Measurements from ENCODE around the gene RMDN2. TPM values are rescaled to one million over a fixed set of nuclear protein-coding genes. Genes with fewer than 3 reads are reported as not detected.
"Not testable (repeated sequence)": the region's sequence is repeated elsewhere in the genome, so short reads cannot be mapped to it uniquely, and the experiment has no call there.

RMDN2 gene
- total and polyA plus RNA-seq, 3 experiments from 2014 or later, result 4.1 to 6.3 (median 4.2) TPM

GRCh38 chr2:37984589-37984988 is 59.5 kb downstream of the RMDN2 start:
- Mint-ChIP-seq H3K27me3 (peaks cover 0 to 4% of the 10 kb centered on the region in 2 donors), H3K9me3 (no peaks in the 10 kb centered on the region), H3K4me3 (no peak overlapping the region), H3K36me3 (peaks cover 0 to 5% (median 0%) of the 10 kb centered on the region in 3 donors), H3K4me1 (peaks cover 0 to 5% (median 0%) of the 10 kb centered on the region in 3 donors), H3K27ac (no peak overlapping the region)
- H3K27ac ChIP-seq (ENCODE audit: low read depth, low read length), result no peak overlapping the region
- no peaks in the 10 kb centered on the region for H3K4me1 ChIP-seq (ENCODE audit: insufficient read depth, low read length)
- no peaks in the 10 kb centered on the region for H3K9me3 ChIP-seq (ENCODE audit: low read length)
- H3K4me3 ChIP-seq (ENCODE audit: low read length), result no peak overlapping the region
- ChIA-PET POLR2A (no interaction called here), CTCF (no interaction called here)
- DNase-seq, result no peak
- no peaks in the 10 kb centered on the region for H3K36me3 ChIP-seq (ENCODE audit: insufficient read depth, low read length)
- H3K27me3 ChIP-seq (ENCODE audit: insufficient read depth, low read length, poor library complexity, severe bottlenecking), result no peaks in the 10 kb centered on the region

GRCh38 chr2:37985333-37985732 is 60.2 kb downstream of the RMDN2 start:
- Histone ChIP-seq H3K27ac (ENCODE audit: low read depth, low read length) (no peak overlapping the region), H3K36me3 (ENCODE audit: insufficient read depth, low read length) (no peaks in the 10 kb centered on the region), H3K4me1 (ENCODE audit: insufficient read depth, low read length) (no peaks in the 10 kb centered on the region), H3K9me3 (ENCODE audit: low read length) (no peaks in the 10 kb centered on the region), H3K27me3 (ENCODE audit: insufficient read depth, low read length, poor library complexity, severe bottlenecking) (no peaks in the 10 kb centered on the region), H3K4me3 (ENCODE audit: low read length) (no peak overlapping the region)
- CTCF ChIA-PET, result no interaction called here
- Mint-ChIP-seq H3K27me3 (peaks cover 0 to 4% of the 10 kb centered on the region in 2 donors), H3K4me3 (no peak overlapping the region), H3K9me3 (no peaks in the 10 kb centered on the region), H3K4me1 (peaks cover 0 to 5% (median 0%) of the 10 kb centered on the region in 3 donors), H3K27ac (no peak overlapping the region), H3K36me3 (peaks cover 0 to 5% (median 0%) of the 10 kb centered on the region in 3 donors)
- POLR2A ChIA-PET, result no interaction called here
- no peak for DNase-seq

DNA sequence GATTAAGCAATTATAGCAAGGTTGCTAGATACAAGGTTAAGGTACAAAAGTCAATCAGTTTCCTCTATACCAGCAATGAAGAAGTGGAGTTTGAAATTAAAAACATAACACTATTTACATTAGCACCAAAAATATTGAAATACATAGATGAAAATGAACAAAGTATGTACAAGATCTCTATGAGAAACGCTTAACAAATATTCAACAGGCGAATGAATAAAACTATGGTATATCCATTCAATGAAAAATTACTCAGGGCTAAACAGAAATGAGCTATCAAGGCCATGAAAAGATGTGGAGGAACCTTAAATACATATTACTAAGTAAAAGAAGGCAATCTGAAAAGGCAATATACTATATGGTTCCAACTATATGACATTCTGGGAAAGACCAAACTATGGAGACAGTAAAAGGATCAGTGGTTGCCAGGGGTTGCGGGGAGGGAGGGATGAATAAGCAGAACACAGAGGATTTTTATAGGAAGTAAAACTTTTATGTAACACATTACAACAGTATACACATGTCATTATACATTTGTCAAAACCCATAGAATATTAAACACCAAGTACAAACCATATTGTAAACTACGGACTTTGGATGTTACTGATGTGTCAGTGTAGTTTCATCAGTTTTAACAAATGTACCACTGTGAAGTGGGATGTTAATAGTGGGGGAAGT is 62.1 kb downstream of the RMDN2 start:
- Mint-ChIP-seq H3K4me1 (peaks cover 0 to 1% (median 0%) of the 10 kb centered on the region in 3 donors), H3K9me3 (no peaks in the 10 kb centered on the region), H3K27me3 (peaks cover 0 to under 1% of the 10 kb centered on the region in 2 donors), H3K36me3 (peaks cover 0 to 5% (median 0%) of the 10 kb centered on the region in 3 donors), H3K27ac (no peak overlapping the region), H3K4me3 (no peak overlapping the region)
- ChIA-PET POLR2A (no interaction called here), CTCF (no interaction called here)
- Histone ChIP-seq H3K27ac (ENCODE audit: low read depth, low read length) (no peak overlapping the region), H3K9me3 (ENCODE audit: low read length) (no peaks in the 10 kb centered on the region), H3K27me3 (ENCODE audit: insufficient read depth, low read length, poor library complexity, severe bottlenecking) (no peaks in the 10 kb centered on the region), H3K36me3 (ENCODE audit: insufficient read depth, low read length) (no peaks in the 10 kb centered on the region), H3K4me3 (ENCODE audit: low read length) (no peak overlapping the region), H3K4me1 (ENCODE audit: insufficient read depth, low read length) (no peaks in the 10 kb centered on the region)
- DNase-seq, result no peak

DNA sequence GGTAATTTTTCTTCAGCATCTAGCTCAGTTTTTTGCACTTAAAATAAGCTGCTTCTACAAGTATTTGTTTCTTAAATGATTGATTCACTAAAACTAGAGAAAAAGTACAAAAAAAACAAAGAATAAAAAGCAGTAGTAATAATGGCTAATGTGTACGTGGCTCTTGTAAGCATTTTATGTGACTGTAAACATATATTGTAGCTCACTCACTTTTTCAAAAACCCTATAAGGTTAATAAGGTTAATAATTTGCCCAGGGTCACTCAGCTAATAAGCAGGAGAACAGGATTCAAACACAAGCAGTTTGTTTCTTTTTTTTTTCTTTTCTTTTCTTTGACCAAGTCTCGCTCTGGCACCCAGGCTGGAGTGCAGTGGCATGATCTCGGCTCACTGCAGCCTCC is 67.5 kb downstream of the RMDN2 start:
- DNase-seq, result no peak
- Histone ChIP-seq H3K9me3 (ENCODE audit: low read length) (no peaks in the 10 kb centered on the region), H3K4me3 (ENCODE audit: low read length) (no peak overlapping the region), H3K27ac (ENCODE audit: low read depth, low read length) (no peak overlapping the region), H3K4me1 (ENCODE audit: insufficient read depth, low read length) (no peaks in the 10 kb centered on the region), H3K27me3 (ENCODE audit: insufficient read depth, low read length, poor library complexity, severe bottlenecking) (no peaks in the 10 kb centered on the region), H3K36me3 (ENCODE audit: insufficient read depth, low read length) (no peaks in the 10 kb centered on the region)
- no peaks in the 10 kb centered on the region for H3K9me3 Mint-ChIP-seq
- H3K4me1 Mint-ChIP-seq, result no peaks in the 10 kb centered on the region
- no peak overlapping the region for H3K4me3 Mint-ChIP-seq
- peaks cover 0 to 5% (median 3%) of the 10 kb centered on the region in 3 donors for H3K36me3 Mint-ChIP-seq
- ChIA-PET POLR2A (no interaction called here), CTCF (interaction anchor here (1.3 kb wide), 1 partner anchor 11 kb away, joined by 3 read pairs; no protein-coding TSS in a partner anchor)
- H3K27ac Mint-ChIP-seq, result no peak overlapping the region
- no peaks in the 10 kb centered on the region for H3K27me3 Mint-ChIP-seq

DNA sequence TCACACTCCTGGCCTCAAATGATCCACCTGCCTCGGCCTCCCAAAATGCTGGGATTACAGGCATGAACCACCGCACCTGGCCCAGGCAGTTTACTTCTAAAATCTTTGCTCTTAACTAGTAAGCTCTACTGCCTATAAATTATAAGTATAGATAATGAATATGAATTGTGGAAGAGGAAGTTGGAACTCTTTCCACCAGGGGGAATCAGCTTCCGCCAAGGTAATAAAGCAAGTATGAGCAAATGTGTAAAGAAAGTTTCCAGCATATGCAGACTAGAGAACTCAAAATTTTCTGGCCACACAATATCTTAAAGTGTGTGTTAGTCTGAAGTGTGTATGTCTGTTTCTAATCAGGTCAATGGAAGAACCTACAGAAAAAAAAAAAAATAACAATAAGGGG is 68.1 kb downstream of the RMDN2 start:
- Mint-ChIP-seq H3K27ac (no peak overlapping the region), H3K9me3 (no peaks in the 10 kb centered on the region), H3K36me3 (peaks cover 1 to 8% (median 5%) of the 10 kb centered on the region in 3 donors), H3K4me1 (no peaks in the 10 kb centered on the region), H3K27me3 (no peaks in the 10 kb centered on the region), H3K4me3 (no peak overlapping the region)
- Histone ChIP-seq H3K9me3 (ENCODE audit: low read length) (no peaks in the 10 kb centered on the region), H3K27me3 (ENCODE audit: insufficient read depth, low read length, poor library complexity, severe bottlenecking) (no peaks in the 10 kb centered on the region), H3K36me3 (ENCODE audit: insufficient read depth, low read length) (no peaks in the 10 kb centered on the region), H3K4me3 (ENCODE audit: low read length) (no peak overlapping the region), H3K27ac (ENCODE audit: low read depth, low read length) (no peak overlapping the region), H3K4me1 (ENCODE audit: insufficient read depth, low read length) (no peaks in the 10 kb centered on the region)
- ChIA-PET CTCF (no interaction called here), POLR2A (no interaction called here)
- no peak for DNase-seq

GRCh38 chr2:37997629-37998028 is 72.5 kb downstream of the RMDN2 start:
- H3K27ac ChIP-seq (ENCODE audit: low read depth, low read length), result no peak overlapping the region
- ChIA-PET POLR2A (no interaction called here), CTCF (no interaction called here)
- Mint-ChIP-seq H3K27ac (no peak overlapping the region), H3K27me3 (no peaks in the 10 kb centered on the region), H3K36me3 (peaks cover 13 to 30% (median 25%) of the 10 kb centered on the region in 3 donors), H3K9me3 (peaks cover 0 to 11% (median 8%) of the 10 kb centered on the region in 5 donors), H3K4me1 (no peaks in the 10 kb centered on the region), H3K4me3 (no peak overlapping the region)
- no peaks in the 10 kb centered on the region for H3K4me1 ChIP-seq (ENCODE audit: insufficient read depth, low read length)
- no peaks in the 10 kb centered on the region for H3K9me3 ChIP-seq (ENCODE audit: low read length)
- H3K36me3 ChIP-seq (ENCODE audit: insufficient read depth, low read length), result no peaks in the 10 kb centered on the region
- no peak for DNase-seq
- no peak overlapping the region for H3K4me3 ChIP-seq (ENCODE audit: low read length)
- H3K27me3 ChIP-seq (ENCODE audit: insufficient read depth, low read length, poor library complexity, severe bottlenecking), result no peaks in the 10 kb centered on the region

DNA sequence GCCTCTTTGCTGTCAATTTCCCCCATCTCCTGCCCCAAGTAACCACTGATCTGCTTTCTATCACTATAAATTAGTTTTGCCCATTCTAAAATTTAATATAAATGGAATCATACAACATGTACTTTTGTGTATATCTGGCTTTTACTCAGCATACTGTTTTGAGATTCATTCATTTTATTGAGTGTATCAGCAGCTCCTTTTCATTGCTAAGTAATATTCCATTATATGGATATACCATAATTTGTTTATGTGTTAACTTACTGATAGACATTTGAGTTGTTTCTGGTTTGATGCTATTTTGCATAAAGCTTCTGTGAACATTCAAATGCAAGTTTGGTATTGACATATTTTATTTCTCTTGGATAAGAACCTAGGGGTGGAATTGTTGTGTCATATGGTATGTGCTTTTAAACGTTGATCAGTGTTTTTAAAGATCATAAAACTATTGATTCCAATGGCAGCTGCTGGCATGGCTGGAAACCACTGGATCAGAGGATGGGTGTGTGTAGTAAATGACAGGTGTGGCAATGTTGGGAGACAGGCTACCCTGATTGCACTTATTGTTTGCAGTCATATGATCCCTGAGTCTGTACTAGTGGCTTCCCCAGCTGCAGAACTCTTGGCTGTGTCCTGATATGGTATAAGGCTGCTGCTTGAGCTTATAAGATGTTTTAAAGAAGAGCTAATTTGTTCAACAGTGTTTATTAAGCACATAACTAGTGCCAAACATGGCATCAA is 75.6 kb downstream of the RMDN2 start:
- peaks cover 0 to 11% (median 9%) of the 10 kb centered on the region in 5 donors for H3K9me3 Mint-ChIP-seq

DNA sequence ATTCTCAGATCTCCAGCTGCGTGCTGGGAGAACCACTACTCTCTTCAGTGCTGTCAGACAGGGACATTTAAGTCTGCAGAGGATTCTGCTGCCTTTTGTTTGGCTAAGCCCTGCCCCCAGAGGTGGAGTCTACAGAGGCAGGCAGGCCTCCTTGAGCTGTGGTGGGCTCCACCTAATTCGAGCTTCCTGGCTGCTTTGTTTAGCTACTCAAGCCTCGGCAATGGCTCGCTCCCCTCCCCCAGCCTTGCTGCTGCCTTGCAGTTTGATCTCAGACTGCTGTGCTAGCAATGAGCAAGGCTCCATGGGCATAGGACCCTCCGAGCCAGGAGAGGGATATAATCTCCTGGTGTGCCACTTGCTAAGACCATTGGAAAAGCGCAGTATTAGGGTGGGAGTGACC is 85.1 kb downstream of the RMDN2 start:
- H3K4me1 Mint-ChIP-seq; H3K4me3 ChIP-seq (ENCODE audit: low read length); H3K27me3 ChIP-seq (ENCODE audit: insufficient read depth, low read length, poor library complexity, severe bottlenecking); H3K27ac ChIP-seq (ENCODE audit: low read depth, low read length); H3K27me3 Mint-ChIP-seq; H3K9me3 Mint-ChIP-seq; H3K4me3 Mint-ChIP-seq; POLR2A ChIA-PET; H3K27ac Mint-ChIP-seq; CTCF ChIA-PET; H3K4me1 ChIP-seq (ENCODE audit: insufficient read depth, low read length); H3K9me3 ChIP-seq (ENCODE audit: low read length); DNase-seq; H3K36me3 ChIP-seq (ENCODE audit: insufficient read depth, low read length): not testable (repeated sequence)
- H3K36me3 Mint-ChIP-seq, result peaks cover 16 to 33% (median 31%) of the 10 kb centered on the region in 3 donors

More for the DNA sequence above, 75.6 kb downstream of the RMDN2 start:
- Mint-ChIP-seq H3K4me1 (no peaks in the 10 kb centered on the region), H3K27ac (no peak overlapping the region), H3K27me3 (no peaks in the 10 kb centered on the region), H3K4me3 (no peak overlapping the region), H3K36me3 (peaks cover 12 to 36% (median 29%) of the 10 kb centered on the region in 3 donors)
- no peaks in the 10 kb centered on the region for H3K4me1 ChIP-seq (ENCODE audit: insufficient read depth, low read length)
- H3K36me3 ChIP-seq (ENCODE audit: insufficient read depth, low read length), result no peaks in the 10 kb centered on the region
- H3K27ac ChIP-seq (ENCODE audit: low read depth, low read length), result no peak overlapping the region
- CTCF ChIA-PET, result no interaction called here
- DNase-seq, result no peak
- no peaks in the 10 kb centered on the region for H3K27me3 ChIP-seq (ENCODE audit: insufficient read depth, low read length, poor library complexity, severe bottlenecking)
- H3K4me3 ChIP-seq (ENCODE audit: low read length), result no peak overlapping the region
- H3K9me3 ChIP-seq (ENCODE audit: low read length), result no peaks in the 10 kb centered on the region
- POLR2A ChIA-PET, result no interaction called here

All from CD8-positive, alpha-beta memory T cell (primary cell).